ENCODE results near the gene NRROS.

GRCh38 chr3:196654735-196655090 lies 15.2 kb downstream of the NRROS start:
- TF ChIP-seq TARDBP (IDR thresholded peaks at IDR 0.05; ENCODE audit: borderline replicate concordance): no peak
- no peak for TF ChIP-seq POLR2AphosphoS5 (IDR thresholded peaks at IDR 0.05; ENCODE audit: low read length)
- no peak for TF ChIP-seq SUZ12 (IDR thresholded peaks at IDR 0.05; ENCODE audit: unreplicated experiment)
- TF ChIP-seq FOXM1 (IDR thresholded peaks at IDR 0.05; ENCODE audit: low read depth, low read length): no peak
- TF ChIP-seq CTCF (IDR thresholded peaks at IDR 0.05 in 2 of 3, conservative IDR thresholded peaks at IDR 0.05 in 1 of 3; ENCODE audit: control insufficient read depth in 2 of 3, extremely low read depth in 1 of 3, insufficient read depth in 1 of 3, low read depth in 3 of 3, low read length in 3 of 3): no peak
- no peak for TF ChIP-seq BHLHE40 (IDR thresholded peaks at IDR 0.05; ENCODE audit: borderline replicate concordance in 1 of 2, low read depth in 2 of 2, low read length in 1 of 2)
- no peak for TF ChIP-seq POLR2A (IDR thresholded peaks at IDR 0.05; ENCODE audit: low read depth, low read length)
- TF ChIP-seq ATF7 (IDR thresholded peaks at IDR 0.05; ENCODE audit: low read depth): no peak
- TF ChIP-seq EGR1 (IDR thresholded peaks at IDR 0.05; ENCODE audit: borderline replicate concordance in 1 of 2, low read depth in 2 of 2, low read length in 2 of 2): no peak
- TF ChIP-seq NFYB (IDR thresholded peaks at IDR 0.05; ENCODE audit: insufficient read depth, low read depth, low read length): no peak
- no peak for TF ChIP-seq MLLT1 (IDR thresholded peaks at IDR 0.05)

All from GM12878 (cell line).